SU-DHL-6 (cell line): Measurements from ENCODE around the gene FGF1.

Source experiments
- H2AFZ ChIP-seq: fragments of 200-600 bp; sonication (generic); 2 replicates; pipeline ENCODE4 v1.6.1; 2014; ENCODE audit warnings: low read depth, mild to moderate bottlenecking, moderate library complexity, mixed read lengths, antibody characterized with exemption, low read length; ENCODE audit not compliant: severe bottlenecking
- H3F3A ChIP-seq: fragments of 200-600 bp; shearing (Covaris generic); 2 replicates; pipeline ENCODE4 v1.6.0; 2016; ENCODE audit warnings: antibody characterized with exemption, mild to moderate bottlenecking; ENCODE audit not compliant: insufficient read depth
- H3K27ac ChIP-seq: fragments of 200-600 bp; sonication (generic); 2 replicates; pipeline ENCODE4 v1.5.1; 2016; ENCODE audit warnings: low read depth, mild to moderate bottlenecking, low read length, moderate library complexity, mixed read lengths
- H3K27me3 ChIP-seq: fragments of 200-600 bp; sonication (generic), shearing (Covaris generic); 2 replicates; pipeline ENCODE4 v1.6.0; 2014; ENCODE audit warnings: mild to moderate bottlenecking, low read length
- H3K36me3 ChIP-seq: fragments of 200-600 bp; sonication (generic); 2 replicates; pipeline ENCODE4 v1.6.1; 2014; ENCODE audit warnings: mild to moderate bottlenecking, low read length, mixed read lengths
- H3K4me2 ChIP-seq: fragments of 300-600, 200-600 bp; shearing (Covaris generic), sonication (generic); 2 replicates; pipeline ENCODE4 v1.6.0; 2014; ENCODE audit warnings: low read length, low read depth, mild to moderate bottlenecking; ENCODE audit not compliant: poor library complexity, severe bottlenecking
- H3K4me3 ChIP-seq: fragments of 200-600 bp; sonication (generic); 2 replicates; pipeline ENCODE4 v1.5.1; 2014; ENCODE audit warnings: antibody characterized with exemption, low read length, mild to moderate bottlenecking, mixed read lengths; ENCODE audit not compliant: insufficient read depth, poor library complexity, severe bottlenecking
- H3K79me2 ChIP-seq: fragments of 200-600 bp; sonication (generic); 2 replicates; pipeline ENCODE4 v1.6.1; 2014; ENCODE audit warnings: mild to moderate bottlenecking, low read length, moderate library complexity; ENCODE audit not compliant: insufficient read depth
- H3K9ac ChIP-seq: fragments of 200-600 bp; sonication (generic); 2 replicates; pipeline ENCODE4 v1.7.0; 2014; ENCODE audit warnings: mild to moderate bottlenecking, low read length
- H3K9me2 ChIP-seq: fragments of 200-600 bp; sonication (generic); replicated peaks from 2 replicates; pipeline ENCODE4 v1.6.1; 2014; ENCODE audit warnings: low read length; ENCODE audit not compliant: insufficient read depth
- H3K9me3 ChIP-seq: fragments of 200-600 bp; sonication (generic); 2 replicates; pipeline ENCODE4 v1.6.1; 2014; ENCODE audit warnings: low read length, mixed read lengths; ENCODE audit not compliant: insufficient read depth
- H4K20me1 ChIP-seq: fragments of 200-600 bp; sonication (generic); 2 replicates; pipeline ENCODE4 v1.6.1; 2014; ENCODE audit warnings: low read depth, mild to moderate bottlenecking, antibody characterized with exemption, low read length, moderate library complexity, mixed read lengths
- EZH2phosphoT487 ChIP-seq: fragments of 200-600 bp; sonication (generic), shearing (Covaris generic); conservative IDR thresholded peaks from 2 replicates; pipeline ENCODE4 v1.6.1; 2018; ENCODE audit warnings: mild to moderate bottlenecking, antibody characterized with exemption, low read length, moderate library complexity, mixed read lengths
- TF ChIP-seq, protein P1 (sequence below): fragments of 200-600 bp; sonication (generic); IDR thresholded peaks from one replicate; pipeline ENCODE4 v1.5.1; 2017; ENCODE audit warnings: antibody characterized with exemption, mild to moderate bottlenecking, low read length, moderate library complexity; ENCODE audit not compliant: insufficient read depth, poor library complexity, severe bottlenecking

Gene FGF1

DNA sequence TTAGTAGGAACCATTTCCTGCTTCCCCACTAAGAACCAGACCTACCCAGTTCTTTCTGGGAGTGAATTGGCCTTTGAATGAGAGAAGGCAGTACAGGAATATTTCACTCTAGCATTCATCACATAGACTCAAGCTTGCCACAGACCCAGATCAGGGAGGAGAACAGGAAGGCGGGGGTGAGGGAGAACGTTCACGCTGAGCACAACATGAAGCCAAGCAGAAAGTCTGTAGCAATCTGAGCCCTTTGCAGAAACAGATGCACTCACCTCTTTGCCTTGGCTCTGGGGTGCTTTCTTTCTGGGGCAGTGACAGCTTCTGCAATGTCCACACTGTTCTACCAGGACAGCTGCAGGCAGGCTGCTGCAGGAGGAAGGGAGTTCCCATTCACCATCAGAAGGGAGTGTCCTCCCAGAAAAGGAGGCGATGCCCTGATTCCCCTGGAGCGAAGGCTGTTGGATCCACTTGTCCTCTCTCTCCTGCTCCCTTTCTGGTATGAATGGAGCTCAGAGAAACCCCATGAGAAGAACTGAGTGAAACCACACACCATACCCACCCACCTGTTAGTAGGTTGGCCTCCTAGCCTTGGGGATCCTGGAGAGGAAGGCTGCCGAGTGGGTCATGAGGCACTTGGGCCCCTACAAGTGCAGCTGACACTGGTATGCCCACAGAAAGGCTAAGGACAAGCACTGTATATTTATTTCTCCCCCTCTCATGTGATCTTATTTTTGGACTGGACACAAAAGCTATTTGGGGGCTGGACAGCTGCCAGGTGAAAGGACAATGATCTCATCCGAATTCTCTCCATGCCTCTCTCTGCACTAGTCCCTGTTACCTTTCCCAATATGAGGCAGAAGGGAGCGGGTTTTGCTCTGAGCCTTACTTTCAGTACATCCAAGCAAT lies 11.7 kb upstream of the FGF1 start:
- no peaks in the 10 kb centered on the region for H3F3A ChIP-seq
- no peak overlapping the region for H3K9ac ChIP-seq
- H3K9me3 ChIP-seq = no peaks in the 10 kb centered on the region
- H4K20me1 ChIP-seq = no peaks in the 10 kb centered on the region
- H3K27ac ChIP-seq = no peak overlapping the region
- no peak overlapping the region for H2AFZ ChIP-seq
- TF ChIP-seq EZH2phosphoT487 = no peak
- TF ChIP-seq, protein P1, sequence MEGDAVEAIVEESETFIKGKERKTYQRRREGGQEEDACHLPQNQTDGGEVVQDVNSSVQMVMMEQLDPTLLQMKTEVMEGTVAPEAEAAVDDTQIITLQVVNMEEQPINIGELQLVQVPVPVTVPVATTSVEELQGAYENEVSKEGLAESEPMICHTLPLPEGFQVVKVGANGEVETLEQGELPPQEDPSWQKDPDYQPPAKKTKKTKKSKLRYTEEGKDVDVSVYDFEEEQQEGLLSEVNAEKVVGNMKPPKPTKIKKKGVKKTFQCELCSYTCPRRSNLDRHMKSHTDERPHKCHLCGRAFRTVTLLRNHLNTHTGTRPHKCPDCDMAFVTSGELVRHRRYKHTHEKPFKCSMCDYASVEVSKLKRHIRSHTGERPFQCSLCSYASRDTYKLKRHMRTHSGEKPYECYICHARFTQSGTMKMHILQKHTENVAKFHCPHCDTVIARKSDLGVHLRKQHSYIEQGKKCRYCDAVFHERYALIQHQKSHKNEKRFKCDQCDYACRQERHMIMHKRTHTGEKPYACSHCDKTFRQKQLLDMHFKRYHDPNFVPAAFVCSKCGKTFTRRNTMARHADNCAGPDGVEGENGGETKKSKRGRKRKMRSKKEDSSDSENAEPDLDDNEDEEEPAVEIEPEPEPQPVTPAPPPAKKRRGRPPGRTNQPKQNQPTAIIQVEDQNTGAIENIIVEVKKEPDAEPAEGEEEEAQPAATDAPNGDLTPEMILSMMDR = no peak
- H3K4me3 ChIP-seq = no peak overlapping the region
- H3K9me2 ChIP-seq = no peaks in the 10 kb centered on the region
- no peaks in the 10 kb centered on the region for H3K36me3 ChIP-seq
- no peak overlapping the region for H3K4me2 ChIP-seq
- no peaks in the 10 kb centered on the region for H3K79me2 ChIP-seq
- H3K27me3 ChIP-seq = no peaks in the 10 kb centered on the region

GRCh38 chr5:142696379-142696778 lies 10.5 kb upstream of the FGF1 start:
- H3K79me2 ChIP-seq = no peaks in the 10 kb centered on the region
- H3K4me3 ChIP-seq = no peak overlapping the region
- no peaks in the 10 kb centered on the region for H3K36me3 ChIP-seq
- H3K9ac ChIP-seq = no peak overlapping the region
- H3K27me3 ChIP-seq = no peaks in the 10 kb centered on the region
- H3K27ac ChIP-seq = no peak overlapping the region
- H4K20me1 ChIP-seq = no peaks in the 10 kb centered on the region
- no peaks in the 10 kb centered on the region for H3F3A ChIP-seq
- no peak overlapping the region for H3K4me2 ChIP-seq
- TF ChIP-seq EZH2phosphoT487 = no peak
- TF ChIP-seq, protein P1 = no peak
- H3K9me2 ChIP-seq = no peaks in the 10 kb centered on the region
- no peak overlapping the region for H2AFZ ChIP-seq
- no peaks in the 10 kb centered on the region for H3K9me3 ChIP-seq

DNA sequence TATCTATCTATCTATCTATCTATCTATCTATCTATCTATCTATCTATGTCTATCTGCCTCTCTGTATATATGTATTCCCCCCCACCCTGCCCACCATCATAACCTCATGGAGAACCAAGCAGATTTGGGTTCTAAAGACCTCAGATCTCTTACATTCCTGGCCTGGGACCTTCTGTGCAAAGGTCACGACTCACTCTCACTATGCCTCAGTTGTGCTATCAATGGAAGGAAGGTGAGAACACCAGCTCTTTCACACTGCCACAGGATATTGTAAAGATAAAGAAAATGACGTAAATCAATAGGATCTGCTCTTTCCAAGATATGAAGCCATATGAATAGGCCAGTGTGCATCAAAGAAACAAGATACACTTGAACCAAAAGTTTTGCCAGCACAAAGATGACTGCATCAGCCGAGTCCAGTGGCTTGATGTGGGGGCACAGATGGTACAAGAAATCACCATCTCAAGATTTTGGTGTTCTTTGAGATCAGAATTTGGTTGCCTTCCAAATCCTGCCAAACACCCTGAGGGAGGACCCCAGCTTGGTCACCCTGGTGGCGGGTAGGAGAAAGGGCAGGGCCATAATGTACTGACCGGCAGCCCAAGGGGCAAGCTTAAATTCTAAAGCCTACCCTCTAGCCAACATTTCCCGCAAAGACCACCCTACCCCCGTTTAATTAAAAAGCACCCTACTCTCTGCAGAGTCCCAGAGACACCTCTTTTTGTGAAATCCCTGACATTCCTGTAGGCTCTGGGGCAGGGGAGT lies 8.4 kb upstream of the FGF1 start:
- Histone ChIP-seq H2AFZ (no peak overlapping the region), H3K4me3 (no peak overlapping the region), H3K9ac (no peak overlapping the region), H3K27me3 (no peaks in the 10 kb centered on the region), H3K9me3 (no peaks in the 10 kb centered on the region), H3K4me2 (no peak overlapping the region), H3K27ac (no peak overlapping the region), H3K9me2 (no peaks in the 10 kb centered on the region), H3K36me3 (no peaks in the 10 kb centered on the region), H4K20me1 (no peaks in the 10 kb centered on the region), H3K79me2 (no peaks in the 10 kb centered on the region), H3F3A (no peaks in the 10 kb centered on the region)
- TF ChIP-seq, protein P1 = no peak
- TF ChIP-seq EZH2phosphoT487 = no peak
